NCI-H460 (cell line): Measurements from ENCODE around the gene ANKHD1. TPM values are rescaled to one million over a fixed set of nuclear protein-coding genes. Genes with fewer than 3 reads are reported as not detected.
A peak's percentile ranks its signal among the peaks of the same experiment; 100 is the strongest.
"Not testable (repeated sequence)": the region's sequence is repeated elsewhere in the genome, so short reads cannot be mapped to it uniquely, and the experiment has no call there.

Source experiments
- DNase-seq: peaks from one replicate; pipeline ENCODE4 v3.0.0-alpha.2; 2016; ENCODE audit warnings: low read depth; ENCODE audit errors: extremely low read depth
- small RNA-seq, 2 experiments: library from RNA; depleted of rRNA; stranded (forward); fragments of <200 nt; gene quantifications; one replicate each; pipeline ENCODE3, GENCODE V24; 2014
- total RNA-seq: library from RNA; depleted of rRNA; stranded (reverse); fragments of >200 nt; shearing (Covaris generic); gene quantifications from 2 replicates; pipeline ENCODE4 v1.2.3, GENCODE V29; 2014; rRNA removed

The ANKHD1 gene
- total RNA-seq, 1 experiment from 2014 or later: 59.7 TPM

DNA sequence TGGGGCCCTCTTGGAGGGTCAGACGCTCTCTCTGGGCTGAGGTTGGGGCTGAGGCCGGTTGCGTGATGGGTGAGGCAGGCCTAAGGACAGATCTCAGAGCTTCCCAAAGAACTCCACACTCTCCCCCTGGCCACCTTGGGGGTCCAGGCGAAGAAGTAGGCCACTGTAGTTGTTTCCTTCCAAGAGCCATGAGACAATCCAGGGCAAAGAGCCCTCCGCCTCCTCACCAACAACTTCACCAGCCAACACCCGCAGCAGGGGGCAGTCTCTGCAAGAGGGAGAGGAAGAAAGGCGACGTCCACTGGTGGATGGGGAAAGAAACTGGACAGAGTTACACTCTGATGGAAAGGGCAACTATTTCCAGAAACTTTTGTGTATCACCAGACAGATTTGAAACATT is 173.7 kb downstream of the ANKHD1 start:
- DNase-seq: peak; percentile 30

DNA sequence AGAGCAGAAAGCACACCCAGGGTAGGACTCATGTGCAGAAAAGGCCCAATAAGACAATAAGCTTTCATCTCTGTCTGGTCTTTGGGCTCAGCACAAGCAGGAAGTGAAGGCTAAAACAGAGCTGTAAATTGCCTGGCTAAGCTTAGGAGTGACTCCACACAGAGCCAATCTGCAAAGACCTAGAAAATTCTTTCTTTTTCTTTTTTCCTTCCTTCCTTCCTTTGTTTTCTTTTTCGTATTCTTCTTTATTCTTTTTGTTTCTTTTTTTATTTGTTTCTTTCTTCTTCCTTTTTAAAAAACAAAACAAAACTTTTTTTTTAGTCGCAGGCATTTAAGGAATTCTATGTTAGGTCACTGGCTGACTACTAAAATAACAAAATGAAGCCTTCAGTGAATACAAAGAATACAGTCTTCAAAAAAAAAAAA is 175.2 kb downstream of the ANKHD1 start:
- DNase-seq: no peak

DNA sequence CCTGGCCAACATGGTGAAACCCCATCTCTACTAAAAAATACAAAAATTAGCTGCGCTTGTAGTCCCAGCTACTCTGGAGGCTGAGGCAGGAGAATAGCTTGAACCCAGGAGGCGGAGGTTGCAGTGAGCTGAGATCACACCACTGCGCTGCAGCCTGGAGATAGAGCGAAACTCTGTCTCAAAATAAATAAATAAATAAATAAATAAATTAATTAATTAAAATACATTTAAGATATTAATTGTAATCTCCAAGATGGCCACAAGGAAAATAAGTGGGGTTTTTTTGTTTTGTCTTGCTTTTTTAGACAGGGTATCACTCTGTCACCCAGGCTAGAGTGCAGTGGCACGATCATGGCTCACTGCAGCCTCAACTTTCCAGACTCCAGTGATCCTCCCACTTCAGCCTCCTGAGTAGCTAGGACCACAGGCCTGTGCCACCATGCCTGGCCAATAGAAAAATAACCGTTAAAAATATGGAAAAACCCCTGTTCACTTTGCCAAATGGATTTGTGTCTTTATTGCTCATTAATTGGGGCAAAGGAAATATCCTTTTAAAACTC is 177.6 kb downstream of the ANKHD1 start:
- not testable (repeated sequence) for DNase-seq

DNA sequence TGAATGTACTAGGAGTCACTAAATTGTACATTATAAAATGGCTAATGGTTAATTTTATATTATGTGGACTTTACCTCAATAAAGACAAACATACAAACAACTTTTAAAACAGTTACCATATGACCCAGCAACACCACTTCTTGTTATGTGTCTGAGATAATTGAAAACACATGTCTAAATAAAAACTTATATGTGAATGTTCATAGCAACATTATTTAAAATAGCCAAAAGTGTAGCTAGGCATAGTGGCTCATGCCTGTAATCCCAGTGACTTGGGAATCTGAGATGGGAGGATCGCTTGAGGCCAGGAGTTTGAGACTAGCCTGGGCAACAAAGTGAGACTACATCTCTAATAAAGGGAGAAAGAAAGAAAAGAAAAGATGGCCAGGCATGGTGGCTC is 185.9 kb downstream of the ANKHD1 start:
- DNase-seq: no peak

DNA sequence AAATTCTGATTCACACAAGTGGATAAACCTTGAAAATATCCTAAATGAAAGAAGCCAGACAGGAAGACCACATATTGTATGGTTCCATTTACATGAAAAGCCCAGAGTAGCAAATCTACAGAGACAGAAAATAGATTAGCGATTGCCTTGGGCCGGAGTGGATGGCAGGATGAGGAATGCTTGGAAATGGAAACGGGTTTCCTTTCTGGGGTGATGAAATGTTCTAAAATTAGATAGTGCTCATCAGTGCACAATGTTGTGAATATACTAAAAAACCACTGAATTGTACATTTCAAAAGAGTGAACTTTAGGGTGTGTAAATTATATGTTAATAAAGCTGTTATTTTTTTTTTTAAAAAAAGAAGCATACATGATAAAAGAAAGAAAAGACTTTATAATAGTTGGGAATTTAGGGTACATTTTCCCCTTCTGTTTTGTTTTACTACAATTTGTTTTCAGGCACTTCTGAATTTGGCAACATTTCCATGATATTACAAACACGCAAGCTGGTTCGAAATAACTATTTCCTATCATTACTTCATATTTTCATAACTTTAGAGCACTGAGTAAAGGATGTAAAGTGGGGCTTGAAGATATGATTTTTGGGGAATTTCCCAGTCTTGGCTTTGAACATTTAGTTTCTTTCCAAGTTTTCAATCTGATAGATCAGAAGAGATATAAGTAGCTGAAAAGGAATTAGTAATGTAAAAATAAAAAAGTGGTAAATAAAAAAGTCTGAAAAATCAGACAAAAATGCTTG is 186.9 kb downstream of the ANKHD1 start:
- DNase-seq: no peak

Small RNAs within 50 kb of the gene (small RNA-seq; reads per million reads assigned to genes)
- gene RF00279 (0 to 0.06 reads per million in 2 experiments), gene RF00443 (0 reads per million in 2 experiments), gene RNU4-14P (0 reads per million in 2 experiments)

Other genes with a start within 250 kb of the ANKHD1 start
- gene CYSTM1, start 226.6 kb upstream of the ANKHD1 start, total RNA-seq: 59.7 and 70.1 TPM in 2 replicates
- 84.3 and 90.4 TPM in 2 replicates for gene PFDN1, start 98.7 kb upstream of the ANKHD1 start, total RNA-seq
- 5.4 and 6.1 TPM in 2 replicates for gene HBEGF, start 55.2 kb upstream of the ANKHD1 start, total RNA-seq
- gene SLC4A9, start 41.6 kb upstream of the ANKHD1 start, total RNA-seq: not detected in 2 replicates
- 1.4 and 1.7 TPM in 2 replicates for gene EIF4EBP3, start 145.8 kb downstream of the ANKHD1 start, total RNA-seq
- gene SRA1, start 155.6 kb downstream of the ANKHD1 start, total RNA-seq: 77.8 and 92.2 TPM in 2 replicates
- gene APBB3, start 162.8 kb downstream of the ANKHD1 start, total RNA-seq: 9.8 and 12.6 TPM in 2 replicates
- gene SLC35A4, start 163.0 kb downstream of the ANKHD1 start, total RNA-seq: 39.1 and 42.2 TPM in 2 replicates
- 2.6 and 2.7 TPM in 2 replicates for gene CD14, start 231.3 kb downstream of the ANKHD1 start, total RNA-seq
- gene TMCO6, start 237.6 kb downstream of the ANKHD1 start, total RNA-seq: 9.5 and 13.8 TPM in 2 replicates
- 64.3 and 78.9 TPM in 2 replicates for gene NDUFA2, start 245.8 kb downstream of the ANKHD1 start, total RNA-seq
- 114 and 121 TPM in 2 replicates for gene IK, start 246.0 kb downstream of the ANKHD1 start, total RNA-seq